OCI-LY3 (cell line): Measurements from ENCODE around the gene BCDIN3D.

Experiments
- H2AFZ ChIP-seq: fragments of 200-600, 300-600 bp; shearing (Covaris generic); 2 replicates; pipeline ENCODE4 v1.6.0; 2014; ENCODE audit warnings: antibody characterized with exemption, low read depth, low read length
- H3K27ac ChIP-seq: fragments of 200-600, 300-600 bp; sonication (generic); 2 replicates; pipeline ENCODE4 v1.5.1; 2014; ENCODE audit warnings: mild to moderate bottlenecking, low read length, moderate library complexity, mixed read lengths
- H3K27me3 ChIP-seq: fragments of 200-600, 300-600 bp; sonication (generic); 2 replicates; pipeline ENCODE4 v1.6.1; 2014; ENCODE audit warnings: low read depth, low read length, mixed read lengths
- H3K36me3 ChIP-seq: fragments of 200-600, 300-600 bp; sonication (generic); replicated peaks from 2 replicates; pipeline ENCODE3; 2014; ENCODE audit warnings: low read depth, low read length, mixed read lengths
- H3K4me1 ChIP-seq: fragments of 300-600, 200-600 bp; sonication (generic); 2 replicates; pipeline ENCODE4 v1.6.1; 2014; ENCODE audit warnings: low read length, mixed read lengths
- H3K4me2 ChIP-seq: fragments of 200-600, 300-600 bp; sonication (generic); 2 replicates; pipeline ENCODE4 v1.6.1; 2014; ENCODE audit warnings: low read length, mixed read lengths
- H3K4me3 ChIP-seq: fragments of 300-600, 200-600 bp; sonication (generic); 2 replicates; pipeline ENCODE4 v1.5.1; 2014; ENCODE audit warnings: antibody characterized with exemption, mild to moderate bottlenecking, low read length, moderate library complexity
- H3K79me2 ChIP-seq: fragments of 300-600, 200-600 bp; shearing (Covaris generic); 2 replicates; pipeline ENCODE4 v1.6.1; 2014; ENCODE audit warnings: mild to moderate bottlenecking, low read length, mixed read lengths
- H3K9ac ChIP-seq: fragments of 300-600, 200-600 bp; shearing (Covaris generic); 2 replicates; pipeline ENCODE4 v1.6.0; 2014; ENCODE audit warnings: mild to moderate bottlenecking, low read length, moderate library complexity
- H3K9me3 ChIP-seq: fragments of 200-600, 300-600 bp; shearing (Covaris generic); 2 replicates; pipeline ENCODE4 v1.6.1; 2014; ENCODE audit warnings: low read length, mixed read lengths; ENCODE audit not compliant: insufficient read depth
- H4K20me1 ChIP-seq: fragments of 200-600, 300-600 bp; sonication (generic); 2 replicates; pipeline ENCODE4 v1.6.1; 2016; ENCODE audit warnings: low read length, mixed read lengths; ENCODE audit not compliant: insufficient read depth
- EZH2phosphoT487 ChIP-seq: fragments of 200-600 bp; shearing (Covaris generic); IDR thresholded peaks from 2 replicates; pipeline ENCODE4 v1.6.1; 2018; ENCODE audit warnings: antibody characterized with exemption, mixed run types, low read depth
- TF ChIP-seq, protein P1 (sequence below): fragments of 200-600, 300-600 bp; sonication (generic); IDR thresholded peaks from 2 replicates; pipeline ENCODE4 v1.5.1; 2014; ENCODE audit warnings: antibody characterized with exemption, low read length, low read depth

BCDIN3D gene

DNA sequence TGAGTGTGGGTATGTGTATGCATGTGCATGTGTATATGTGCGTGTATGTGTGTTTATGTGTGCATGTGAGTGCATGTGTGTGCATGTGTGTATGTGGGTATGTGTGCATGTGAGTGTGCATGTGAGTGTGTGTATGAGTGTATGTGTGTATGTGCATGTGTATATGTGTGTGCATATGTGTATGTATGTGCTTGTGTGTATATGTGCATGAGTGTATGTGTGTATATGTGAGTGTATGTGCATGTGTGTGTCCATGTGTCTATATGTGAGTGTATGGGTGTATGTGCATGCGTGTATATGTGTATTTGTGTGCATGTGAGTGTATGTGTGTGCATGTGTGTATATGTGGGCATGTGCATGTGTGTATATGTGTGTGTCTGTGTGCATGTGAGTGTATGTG is 35.1 kb upstream of the BCDIN3D start:
- Histone ChIP-seq H3K9ac (no peak overlapping the region), H3K9me3 (no peaks in the 10 kb centered on the region), H3K79me2 (no peaks in the 10 kb centered on the region), H2AFZ (no peak overlapping the region), H3K36me3 (no peaks in the 10 kb centered on the region), H3K27me3 (peaks cover 5% of the 10 kb centered on the region; the same call in 1 of the 2 replicates), H3K4me1 (no peaks in the 10 kb centered on the region), H4K20me1 (no peaks in the 10 kb centered on the region), H3K4me2 (no peak overlapping the region), H3K27ac (no peak overlapping the region), H3K4me3 (no peak overlapping the region)
- TF ChIP-seq EZH2phosphoT487: no peak
- TF ChIP-seq, protein P1, sequence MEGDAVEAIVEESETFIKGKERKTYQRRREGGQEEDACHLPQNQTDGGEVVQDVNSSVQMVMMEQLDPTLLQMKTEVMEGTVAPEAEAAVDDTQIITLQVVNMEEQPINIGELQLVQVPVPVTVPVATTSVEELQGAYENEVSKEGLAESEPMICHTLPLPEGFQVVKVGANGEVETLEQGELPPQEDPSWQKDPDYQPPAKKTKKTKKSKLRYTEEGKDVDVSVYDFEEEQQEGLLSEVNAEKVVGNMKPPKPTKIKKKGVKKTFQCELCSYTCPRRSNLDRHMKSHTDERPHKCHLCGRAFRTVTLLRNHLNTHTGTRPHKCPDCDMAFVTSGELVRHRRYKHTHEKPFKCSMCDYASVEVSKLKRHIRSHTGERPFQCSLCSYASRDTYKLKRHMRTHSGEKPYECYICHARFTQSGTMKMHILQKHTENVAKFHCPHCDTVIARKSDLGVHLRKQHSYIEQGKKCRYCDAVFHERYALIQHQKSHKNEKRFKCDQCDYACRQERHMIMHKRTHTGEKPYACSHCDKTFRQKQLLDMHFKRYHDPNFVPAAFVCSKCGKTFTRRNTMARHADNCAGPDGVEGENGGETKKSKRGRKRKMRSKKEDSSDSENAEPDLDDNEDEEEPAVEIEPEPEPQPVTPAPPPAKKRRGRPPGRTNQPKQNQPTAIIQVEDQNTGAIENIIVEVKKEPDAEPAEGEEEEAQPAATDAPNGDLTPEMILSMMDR: no peak

DNA sequence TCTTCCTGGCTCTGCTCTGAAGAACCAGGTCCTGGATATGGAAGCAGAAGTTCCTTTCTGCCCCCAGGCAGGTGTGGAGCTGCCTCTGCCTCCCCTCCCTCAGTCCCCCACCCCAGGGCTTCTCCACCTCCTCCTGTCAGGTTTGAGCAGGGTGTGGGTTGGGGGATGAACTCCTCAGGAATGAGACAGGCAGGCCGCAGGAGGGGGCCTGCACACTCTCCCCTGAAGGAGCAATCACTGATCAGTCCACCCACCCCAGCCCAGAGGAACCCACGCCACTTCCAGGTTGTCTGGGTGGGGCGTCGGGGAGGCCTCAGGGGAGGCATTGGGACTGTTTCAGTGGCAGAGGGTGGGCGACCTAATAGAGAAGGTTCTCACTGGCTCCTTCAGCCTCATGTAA is 34.2 kb upstream of the BCDIN3D start:
- H3K4me1 ChIP-seq: no peaks in the 10 kb centered on the region
- no peak for TF ChIP-seq EZH2phosphoT487
- TF ChIP-seq, protein P1: no peak
- no peaks in the 10 kb centered on the region for H4K20me1 ChIP-seq
- H3K9ac ChIP-seq: no peak overlapping the region
- no peaks in the 10 kb centered on the region for H3K79me2 ChIP-seq
- H3K9me3 ChIP-seq: no peaks in the 10 kb centered on the region
- no peaks in the 10 kb centered on the region for H3K36me3 ChIP-seq
- no peak overlapping the region for H2AFZ ChIP-seq
- H3K4me2 ChIP-seq: no peak overlapping the region
- H3K27me3 ChIP-seq: peaks cover 5% of the 10 kb centered on the region; the same call in 1 of the 2 replicates
- H3K27ac ChIP-seq: no peak overlapping the region
- H3K4me3 ChIP-seq: no peak overlapping the region

DNA sequence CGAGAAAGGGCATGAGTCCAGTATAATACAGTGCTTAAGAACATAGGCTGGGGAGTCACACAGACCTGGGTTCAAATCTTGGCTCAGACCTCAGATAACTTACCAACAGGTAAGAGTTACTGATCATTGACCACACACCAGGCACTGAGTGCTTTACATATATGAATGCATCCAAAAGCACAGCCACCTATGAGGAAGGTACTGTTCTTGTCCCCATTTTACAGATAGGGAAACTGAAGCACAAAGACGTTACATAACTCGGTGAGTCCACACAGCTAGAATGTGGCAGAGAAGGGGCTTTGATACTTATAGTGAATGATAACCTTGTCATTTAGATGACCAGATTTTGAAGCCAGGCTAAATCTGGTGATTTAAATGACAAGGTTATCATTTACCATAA is 33.2 kb upstream of the BCDIN3D start:
- no peak overlapping the region for H3K4me2 ChIP-seq
- no peaks in the 10 kb centered on the region for H3K79me2 ChIP-seq
- TF ChIP-seq EZH2phosphoT487: no peak
- TF ChIP-seq, protein P1: no peak

DNA sequence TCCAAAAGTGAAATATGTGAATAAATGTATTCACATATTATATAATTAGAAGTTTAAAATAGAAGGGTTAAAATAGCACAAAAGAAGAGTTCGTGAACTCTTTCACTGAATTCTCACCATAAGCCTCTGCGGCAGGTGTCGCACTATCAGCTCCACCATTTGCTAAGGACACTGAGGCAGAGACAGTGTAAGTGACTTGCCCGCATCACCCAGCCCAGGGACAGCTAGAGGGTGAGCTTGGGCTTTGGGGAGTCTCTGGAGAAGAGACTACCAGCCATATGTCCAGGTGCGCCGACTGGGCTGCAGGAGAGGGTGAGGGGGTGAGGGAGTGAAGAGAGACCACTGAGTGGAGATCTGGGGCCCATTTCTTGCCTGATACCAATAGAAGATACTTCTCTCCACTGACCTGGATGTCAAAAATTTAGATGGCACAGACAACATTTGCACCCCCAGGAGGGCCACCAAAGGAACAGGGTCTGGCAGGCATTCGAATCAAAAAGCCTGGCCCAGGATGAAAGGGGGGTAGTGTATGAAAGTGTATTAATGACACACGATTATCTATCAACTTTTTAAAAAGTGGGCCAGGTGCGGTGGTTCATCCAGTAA is 32.3 kb upstream of the BCDIN3D start:
- H3K27ac ChIP-seq: no peak overlapping the region
- H2AFZ ChIP-seq: no peak overlapping the region
- TF ChIP-seq EZH2phosphoT487: no peak
- TF ChIP-seq, protein P1: no peak
- no peak overlapping the region for H3K4me2 ChIP-seq
- H3K79me2 ChIP-seq: no peaks in the 10 kb centered on the region
- H3K27me3 ChIP-seq: peaks cover 5% of the 10 kb centered on the region; the same call in 1 of the 2 replicates
- H4K20me1 ChIP-seq: no peaks in the 10 kb centered on the region
- H3K9ac ChIP-seq: no peak overlapping the region
- H3K4me1 ChIP-seq: no peaks in the 10 kb centered on the region
- no peak overlapping the region for H3K4me3 ChIP-seq
- no peaks in the 10 kb centered on the region for H3K9me3 ChIP-seq
- H3K36me3 ChIP-seq: no peaks in the 10 kb centered on the region

More for the DNA sequence above, 33.2 kb upstream of the BCDIN3D start:
- H3K9ac ChIP-seq: no peak overlapping the region
- H3K36me3 ChIP-seq: no peaks in the 10 kb centered on the region
- no peak overlapping the region for H3K27ac ChIP-seq
- H3K4me1 ChIP-seq: no peaks in the 10 kb centered on the region
- no peak overlapping the region for H3K4me3 ChIP-seq
- peaks cover 5% of the 10 kb centered on the region; the same call in 1 of the 2 replicates for H3K27me3 ChIP-seq
- H3K9me3 ChIP-seq: no peaks in the 10 kb centered on the region
- no peaks in the 10 kb centered on the region for H4K20me1 ChIP-seq
- no peak overlapping the region for H2AFZ ChIP-seq
